GM21423 (cell line): ENCODE measurements around the gene RABEP1.

Source experiments
- ATAC-seq: cut with Tn5 transposase; IDR thresholded peaks from one replicate; pipeline ENCODE4 v1.9.1; 2021; ENCODE audit warnings: mild to moderate bottlenecking, moderate library complexity; ENCODE audit not compliant: unreplicated experiment

The RABEP1 gene

GRCh38 chr17:5361426-5361825 is 79.3 kb downstream of the RABEP1 start:
- ATAC-seq, result no peak

- no peak for ATAC-seq
These were observed 80.2 kb downstream of the RABEP1 start for GRCh38 chr17:5362162-5362811.

GRCh38 chr17:5364156-5364555 is 82.1 kb downstream of the RABEP1 start:
- ATAC-seq, result no peak

- no peak for ATAC-seq
These were observed 82.6 kb downstream of the RABEP1 start for GRCh38 chr17:5364696-5365095.

- ATAC-seq, result no peak
These were observed 83.7 kb downstream of the RABEP1 start for GRCh38 chr17:5365831-5366230.

GRCh38 chr17:5370411-5370810 is 88.3 kb downstream of the RABEP1 start:
- no peak for ATAC-seq

- no peak for ATAC-seq
These were observed 91.0 kb downstream of the RABEP1 start for GRCh38 chr17:5373112-5373511.

- ATAC-seq, result no peak
These were observed 96.6 kb downstream of the RABEP1 start for GRCh38 chr17:5378566-5379207.

GRCh38 chr17:5379351-5380107 is 97.4 kb downstream of the RABEP1 start:
- ATAC-seq, result no peak

GRCh38 chr17:5380491-5381135 is 98.5 kb downstream of the RABEP1 start:
- no peak for ATAC-seq

- ATAC-seq, result no peak
These were observed 99.5 kb downstream of the RABEP1 start for GRCh38 chr17:5381542-5381941.

GRCh38 chr17:5391678-5392077 is 109.6 kb downstream of the RABEP1 start:
- ATAC-seq, result no peak

GRCh38 chr17:5396612-5397011 is 114.5 kb downstream of the RABEP1 start:
- ATAC-seq, result no peak

GRCh38 chr17:5399767-5400166 is 117.7 kb downstream of the RABEP1 start:
- no peak for ATAC-seq

- ATAC-seq, result no peak
These were observed 123.3 kb downstream of the RABEP1 start for GRCh38 chr17:5405400-5405799.

GRCh38 chr17:5408186-5408585 is 126.1 kb downstream of the RABEP1 start:
- no peak for ATAC-seq

GRCh38 chr17:5410594-5411272 is 128.6 kb downstream of the RABEP1 start:
- no peak for ATAC-seq

- ATAC-seq, result no peak
These were observed 131.6 kb downstream of the RABEP1 start for GRCh38 chr17:5413682-5414081.

- ATAC-seq, result no peak
These were observed 134.8 kb downstream of the RABEP1 start for GRCh38 chr17:5416901-5417300.

GRCh38 chr17:5418858-5419355 is 136.8 kb downstream of the RABEP1 start:
- peak; percentile 33 for ATAC-seq
